HG03571 (cell line): Measurements from ENCODE around the gene GAB3.
"Not testable (repeated sequence)": the region's sequence is repeated elsewhere in the genome, so short reads cannot be mapped to it uniquely, and the experiment has no call there.

ENCODE experiments used
- ATAC-seq: cut with Tn5 transposase; IDR thresholded peaks from one replicate; pipeline ENCODE4 v1.9.1; 2021; ENCODE audit not compliant: unreplicated experiment

Gene GAB3

GRCh38 chrX:154721155-154721554 is 29.7 kb downstream of the GAB3 start:
- ATAC-seq: no peak

GRCh38 chrX:154720067-154720466 is 30.8 kb downstream of the GAB3 start:
- no peak for ATAC-seq

GRCh38 chrX:154719132-154719675 is 31.7 kb downstream of the GAB3 start:
- no peak for ATAC-seq

GRCh38 chrX:154718616-154719015 is 32.3 kb downstream of the GAB3 start:
- no peak for ATAC-seq

GRCh38 chrX:154717824-154718223 is 33.1 kb downstream of the GAB3 start:
- no peak for ATAC-seq

- no peak for ATAC-seq
Measured at GRCh38 chrX:154715825-154716224, 35.1 kb downstream of the GAB3 start.

- ATAC-seq: no peak
Measured at GRCh38 chrX:154714925-154715324, 36.0 kb downstream of the GAB3 start.

GRCh38 chrX:154712781-154713740 is 37.8 kb downstream of the GAB3 start:
- ATAC-seq: peak; percentile 86

GRCh38 chrX:154711264-154711663 is 39.6 kb downstream of the GAB3 start:
- ATAC-seq: no peak

- no peak for ATAC-seq
Measured at GRCh38 chrX:154710309-154710708, 40.6 kb downstream of the GAB3 start.

- ATAC-seq: no peak
Measured at GRCh38 chrX:154698630-154699248, 52.1 kb downstream of the GAB3 start.

GRCh38 chrX:154696676-154697045 is 54.2 kb downstream of the GAB3 start:
- ATAC-seq: no peak

- no peak for ATAC-seq
Measured at GRCh38 chrX:154695911-154696675, 54.8 kb downstream of the GAB3 start.

- ATAC-seq: no peak
Measured at GRCh38 chrX:154693394-154693793, 57.5 kb downstream of the GAB3 start.

GRCh38 chrX:154690438-154690837 is 60.4 kb downstream of the GAB3 start:
- not testable (repeated sequence) for ATAC-seq

- not testable (repeated sequence) for ATAC-seq
Measured at GRCh38 chrX:154672084-154672483, 78.8 kb downstream of the GAB3 start.

- not testable (repeated sequence) for ATAC-seq
Measured at GRCh38 chrX:154670848-154671247, 80.0 kb downstream of the GAB3 start.

GRCh38 chrX:154661899-154662298 is 89.0 kb downstream of the GAB3 start:
- no peak for ATAC-seq

GRCh38 chrX:154661170-154661569 is 89.7 kb downstream of the GAB3 start:
- no peak for ATAC-seq

- ATAC-seq: no peak
Measured at GRCh38 chrX:154660541-154660940, 90.3 kb downstream of the GAB3 start.

GRCh38 chrX:154658957-154659356 is 91.9 kb downstream of the GAB3 start:
- ATAC-seq: no peak
